K562 (cell line): Measurements from ENCODE around the gene WDR35. TPM values are rescaled to one million over a fixed set of nuclear protein-coding genes. Genes with fewer than 3 reads are reported as not detected.

Experiments used
- ATAC-seq: fragments of 200-7000 bp; cut with Tn5 transposase; 3 replicates; pipeline ENCODE4 v1.9.1; 2020; ENCODE audit warnings: moderate library complexity
- BruUV-seq: library from RNA; stranded (reverse); fragments of 400-500 nt; replicated peaks from 2 replicates; lab custom pipeline; 2021; lab: Mats Ljungman, UMichigan
- CTCF ChIA-PET: fragments of 300-600 bp; formaldehyde crosslinking; extraction: SDS; loops from one replicate; lab custom pipeline; 2021; ENCODE audit warnings: low intra/inter-chr PET ratio; lab: Yijun Ruan, JAX
- POLR2A ChIA-PET: fragments of 300-600, 350-650 bp; sonication (Branson Sonifier 250); formaldehyde crosslinking; extraction: SDS; loops from one replicate; lab custom pipeline; 2021; ENCODE audit warnings: antibody characterized with exemption, inconsistent platforms; lab: Yijun Ruan, JAX
- DNase-seq, 4 experiments: peaks; one replicate each; pipeline versions ENCODE4 v3.0.0 to v3.0.0-alpha.2; 2011 to 2018; ENCODE audit warnings: low spot score in 3 of 4, mixed read lengths in 3 of 4; ENCODE audit errors: extremely low read depth in 1 of 4
- FAIRE-seq: peaks from 2 replicates; lab custom pipeline; 2011; peaks lifted over from hg19 to GRCh38; lab: Jason Lieb, UNC
- H2AFZ ChIP-seq: 2 replicates; pipeline ENCODE4 v1.6.0; 2011; ENCODE audit warnings: low read depth, low read length, control low read depth, inconsistent platforms
- H3K27ac ChIP-seq: fragments of 200-600 bp; 3 replicates; pipeline ENCODE4 v1.8.0; 2011; ENCODE audit warnings: low read depth, mild to moderate bottlenecking, control low read depth, inconsistent platforms, low read length, moderate library complexity, mixed read lengths; ENCODE audit errors: extremely low read depth
- H3K27me3 ChIP-seq, 2 experiments: fragments of 300-600 bp in 1 of 2; 2 replicates in 1 of 2; 3 replicates in 1 of 2; pipeline versions ENCODE4 v1.6.0 to v1.8.0; 2011; ENCODE audit warnings: inconsistent platforms in 2 of 2, low read length in 2 of 2, mild to moderate bottlenecking in 1 of 2, mixed read lengths in 1 of 2, moderate library complexity in 1 of 2; ENCODE audit not compliant: control insufficient read depth in 2 of 2, insufficient read depth in 2 of 2
- H3K36me3 ChIP-seq: fragments of 300-600 bp; 3 replicates; pipeline ENCODE4 v1.8.0; 2011; ENCODE audit warnings: mild to moderate bottlenecking, low read length, inconsistent platforms; ENCODE audit not compliant: control insufficient read depth, insufficient read depth
- H3K4me1 ChIP-seq, 2 experiments: fragments of 200-600 bp in 1 of 2; replicated peaks in 1 of 2; 2 replicates in 1 of 2; 3 replicates in 1 of 2; pipeline versions ENCODE4 v1.5.1 to v1.8.0; 2011; ENCODE audit warnings: inconsistent platforms in 2 of 2, low read length in 2 of 2, mild to moderate bottlenecking in 1 of 2, mixed read lengths in 1 of 2, moderate library complexity in 1 of 2; ENCODE audit not compliant: control insufficient read depth in 2 of 2, insufficient read depth in 2 of 2
- H3K4me2 ChIP-seq: 2 replicates; pipeline ENCODE4 v1.6.1; 2011; ENCODE audit warnings: low read length, control low read depth, inconsistent platforms, mixed read lengths; ENCODE audit not compliant: insufficient read depth
- H3K4me3 ChIP-seq: fragments of 200-600 bp; sonication (generic), shearing (Covaris generic); 2 replicates; pipeline ENCODE4 v1.5.1; 2016; ENCODE audit warnings: control low read depth, inconsistent platforms
- H3K79me2 ChIP-seq: fragments of 200-600 bp; 3 replicates; pipeline ENCODE4 v1.8.0; 2011; ENCODE audit warnings: low read length, inconsistent platforms; ENCODE audit not compliant: control insufficient read depth, insufficient read depth
- H3K9ac ChIP-seq, 2 experiments: 2 replicates each; pipeline versions ENCODE4 v1.6.0 to v1.6.1; 2011; ENCODE audit warnings: low read depth in 2 of 2, low read length in 2 of 2, control low read depth in 1 of 2, inconsistent platforms in 1 of 2, mild to moderate bottlenecking in 1 of 2, mixed read lengths in 1 of 2; ENCODE audit not compliant: insufficient read depth in 1 of 2
- H3K9me1 ChIP-seq: one replicate; pipeline ENCODE4 v1.6.0; 2011; ENCODE audit warnings: inconsistent platforms, mild to moderate bottlenecking, low read length, moderate library complexity; ENCODE audit not compliant: control insufficient read depth, insufficient read depth
- H3K9me3 ChIP-seq: replicated peaks from 2 replicates; pipeline ENCODE4 v1.5.1; 2011; ENCODE audit warnings: low read depth, low read length, inconsistent platforms; ENCODE audit not compliant: control insufficient read depth, insufficient read depth
- H4K20me1 ChIP-seq: replicated peaks from 2 replicates; pipeline ENCODE4 v1.6.1; 2011; ENCODE audit warnings: low read length, inconsistent platforms, mixed read lengths; ENCODE audit not compliant: control insufficient read depth, insufficient read depth
- BRD9 ChIP-seq: fragments of 450-650 bp; IDR thresholded peaks from 2 replicates; pipeline ENCODE4 v1.6.1; 2018; ENCODE audit warnings: low read depth; ENCODE audit not compliant: partially characterized antibody
- GABPA ChIP-seq: fragments of 200-800 bp; sonication (Bioruptor generic); conservative IDR thresholded peaks from 2 replicates; pipeline ENCODE4 v1.6.1; 2016; ENCODE audit warnings: low read depth, missing genetic modification characterization, missing compliant biosample characterization
- KAT7 ChIP-seq: sonication (generic); formaldehyde crosslinking; IDR thresholded peaks from 2 replicates; pipeline ENCODE4 v1.8.0; 2022; ENCODE audit warnings: missing genetic modification reagents, mild to moderate bottlenecking, borderline replicate concordance
- SMAD3 ChIP-seq: fragments of 450-650 bp; formaldehyde crosslinking; conservative IDR thresholded peaks from 2 replicates; pipeline ENCODE4 v1.4.0; 2020; ENCODE audit warnings: mild to moderate bottlenecking
- SMAD4 ChIP-seq: fragments of 250-450 bp; sonication (Bioruptor Pico); conservative IDR thresholded peaks from 2 replicates; pipeline ENCODE4 v1.8.0; 2021; ENCODE audit warnings: inconsistent platforms, mild to moderate bottlenecking, moderate library complexity
- ZNF551 ChIP-seq: fragments of 250-450 bp; sonication (Bioruptor Pico); IDR thresholded peaks from 2 replicates; pipeline ENCODE4 v1.5.0; 2021; ENCODE audit warnings: mild to moderate bottlenecking, moderate library complexity
- WGBS: fragments of 100-300 bp; shearing (Covaris generic); methylation state at CpG from one replicate; pipeline ENCODE4 v1.1.6; 2016; ENCODE audit warnings: low coverage, mixed read lengths; ENCODE audit not compliant: insufficient coverage; ENCODE audit errors: missing lambda C conversion rate; 5-methylcytosine and 5-hydroxymethylcytosine counted together
- in situ Hi-C: fragments of 300-500 bp; cut with MboI; formaldehyde crosslinking; loops from 4 replicates; pipeline ENCODE4 v1.15.0; 2018; ENCODE audit warnings: inconsistent platforms, mixed read lengths
- intact Hi-C: fragments of 100-400 bp; cut with micrococcal nuclease; formaldehyde crosslinking; loops from 2 replicates; pipeline ENCODE4 v1.14.2; 2022
- polyA plus RNA-seq, 8 experiments: library from polyadenylated mRNA; depleted of rRNA in 4 of 8; stranded (reverse) in 5 of 8; unstranded in 3 of 8; fragments of >200 nt; fragmentation: Nextera tagmentation in 2 of 8; fragmentation: Illumina TruSeq in 1 of 8; extraction: Ambion mirVana in 2 of 8; extraction: Trizol in 1 of 8; gene quantifications; 2 replicates each; pipeline versions ENCODE4 v1.2.1 to v1.2.3, GENCODE V29; 2011 to 2014; ENCODE audit warnings: inconsistent platforms in 1 of 8, missing spikeins in 1 of 8
- total RNA-seq, 7 experiments: library from RNA; depleted of rRNA in 6 of 7; stranded (reverse); fragments of >200 nt in 6 of 7; fragmentation: Illumina TruSeq in 2 of 7; extraction: Trizol in 2 of 7; gene quantifications; 2 replicates each; pipeline versions ENCODE4 v1.2.1 to v1.2.3, GENCODE V29; 2011 to 2021; ENCODE audit warnings: low replicate concordance in 1 of 7
- TF ChIP-seq, protein P1 (sequence below), 2 experiments: IDR thresholded peaks; 2 replicates each; pipeline ENCODE4 v1.6.1; 2012; ENCODE audit warnings: improper control_type of control experiment in 2 of 2, low read depth in 2 of 2, low read length in 2 of 2, borderline replicate concordance in 1 of 2
- TF ChIP-seq, protein P2 (sequence below): fragments of 250-450 bp; sonication (Bioruptor Pico); IDR thresholded peaks from 2 replicates; pipeline ENCODE4 v1.8.0; 2021; ENCODE audit warnings: borderline replicate concordance, mild to moderate bottlenecking, moderate library complexity; ENCODE audit not compliant: poor library complexity, severe bottlenecking
- TF ChIP-seq, protein P3 (sequence below): fragments of 450-650 bp; formaldehyde crosslinking; IDR thresholded peaks from 2 replicates; pipeline ENCODE4 v1.4.0; 2022; ENCODE audit warnings: missing genetic modification characterization

Gene WDR35
- total and polyA plus RNA-seq, 9 of the 15 experiments (the other 6 are each of a cell fraction or from before 2014, with no cell fraction given) = 3.3 to 13.1 (median 8.0) TPM

GRCh38 chr2:20034218-20034617 lies 44.3 kb upstream of the WDR35 start:
- DNase-seq = no peak
- Histone ChIP-seq H3K9me3 (no peaks in the 10 kb centered on the region), H2AFZ (no peak overlapping the region), H3K9me1 (no peaks in the 10 kb centered on the region), H3K4me2 (no peak overlapping the region), H3K9ac (no peak overlapping the region), H3K4me3 (no peak overlapping the region), H3K79me2 (no peaks in the 10 kb centered on the region), H3K27ac (no peak overlapping the region), H3K4me1 (no peaks in the 10 kb centered on the region; a peak in 1 of 5 replicates), H3K27me3 (no peaks in the 10 kb centered on the region), H4K20me1 (no peaks in the 10 kb centered on the region; the same call in 1 of the 2 replicates), H3K36me3 (peaks cover 88% of the 10 kb centered on the region)
- POLR2A ChIA-PET = interaction anchor here (1.2 to 3.8 kb wide), 3 partner anchors 10 to 52 kb away, joined by 4 to 19 read pairs (median 7); partner anchors contain the start of gene LAPTM4A
- 88% methylated on average over 4 of the region's 4 CpGs for WGBS
- TF ChIP-seq GABPA (no peak), ZNF551 (no peak), SMAD3 (CRISPR knock-in tag) (no peak), KAT7 (no peak), BRD9 (no peak), SMAD4 (CRISPR knock-in tag) (no peak)
- TF ChIP-seq, protein P1, sequence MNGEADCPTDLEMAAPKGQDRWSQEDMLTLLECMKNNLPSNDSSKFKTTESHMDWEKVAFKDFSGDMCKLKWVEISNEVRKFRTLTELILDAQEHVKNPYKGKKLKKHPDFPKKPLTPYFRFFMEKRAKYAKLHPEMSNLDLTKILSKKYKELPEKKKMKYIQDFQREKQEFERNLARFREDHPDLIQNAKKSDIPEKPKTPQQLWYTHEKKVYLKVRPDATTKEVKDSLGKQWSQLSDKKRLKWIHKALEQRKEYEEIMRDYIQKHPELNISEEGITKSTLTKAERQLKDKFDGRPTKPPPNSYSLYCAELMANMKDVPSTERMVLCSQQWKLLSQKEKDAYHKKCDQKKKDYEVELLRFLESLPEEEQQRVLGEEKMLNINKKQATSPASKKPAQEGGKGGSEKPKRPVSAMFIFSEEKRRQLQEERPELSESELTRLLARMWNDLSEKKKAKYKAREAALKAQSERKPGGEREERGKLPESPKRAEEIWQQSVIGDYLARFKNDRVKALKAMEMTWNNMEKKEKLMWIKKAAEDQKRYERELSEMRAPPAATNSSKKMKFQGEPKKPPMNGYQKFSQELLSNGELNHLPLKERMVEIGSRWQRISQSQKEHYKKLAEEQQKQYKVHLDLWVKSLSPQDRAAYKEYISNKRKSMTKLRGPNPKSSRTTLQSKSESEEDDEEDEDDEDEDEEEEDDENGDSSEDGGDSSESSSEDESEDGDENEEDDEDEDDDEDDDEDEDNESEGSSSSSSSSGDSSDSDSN (IDR thresholded peaks at IDR 0.05; ENCODE audit: borderline replicate concordance in 1 of 2, low read depth in 2 of 2, low read length in 2 of 2) = no peak
- TF ChIP-seq, protein P2, sequence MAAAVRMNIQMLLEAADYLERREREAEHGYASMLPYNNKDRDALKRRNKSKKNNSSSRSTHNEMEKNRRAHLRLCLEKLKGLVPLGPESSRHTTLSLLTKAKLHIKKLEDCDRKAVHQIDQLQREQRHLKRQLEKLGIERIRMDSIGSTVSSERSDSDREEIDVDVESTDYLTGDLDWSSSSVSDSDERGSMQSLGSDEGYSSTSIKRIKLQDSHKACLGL (CRISPR knock-in tag) = no peak
- TF ChIP-seq, protein P3, sequence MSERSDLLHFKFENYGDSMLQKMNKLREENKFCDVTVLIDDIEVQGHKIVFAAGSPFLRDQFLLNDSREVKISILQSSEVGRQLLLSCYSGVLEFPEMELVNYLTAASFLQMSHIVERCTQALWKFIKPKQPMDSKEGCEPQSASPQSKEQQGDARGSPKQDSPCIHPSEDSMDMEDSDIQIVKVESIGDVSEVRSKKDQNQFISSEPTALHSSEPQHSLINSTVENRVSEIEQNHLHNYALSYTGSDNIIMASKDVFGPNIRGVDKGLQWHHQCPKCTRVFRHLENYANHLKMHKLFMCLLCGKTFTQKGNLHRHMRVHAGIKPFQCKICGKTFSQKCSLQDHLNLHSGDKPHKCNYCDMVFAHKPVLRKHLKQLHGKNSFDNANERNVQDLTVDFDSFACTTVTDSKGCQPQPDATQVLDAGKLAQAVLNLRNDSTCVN = no peak
- ATAC-seq = no peak
- FAIRE-seq = no peak
- intact Hi-C loops = no loop called here
- CTCF ChIA-PET = interaction anchor here (0.6 kb wide), 1 partner anchor 48 kb away, joined by 3 read pairs; no protein-coding TSS in a partner anchor
- no TSS peak for BruUV-seq
- in situ Hi-C loops = no loop called here
